NCI-H2227 (cell line): ENCODE data around the gene CTXN1.

Experiments
- DNase-seq: peaks from one replicate; lab custom pipeline; 2025; ENCODE audit not compliant: unreplicated experiment; lab: John Stamatoyannopoulos, UW

Gene CTXN1

GRCh38 chr19:7915250-7916102 lies 10.5 kb downstream of the CTXN1 start:
- DNase-seq: no peak

DNA sequence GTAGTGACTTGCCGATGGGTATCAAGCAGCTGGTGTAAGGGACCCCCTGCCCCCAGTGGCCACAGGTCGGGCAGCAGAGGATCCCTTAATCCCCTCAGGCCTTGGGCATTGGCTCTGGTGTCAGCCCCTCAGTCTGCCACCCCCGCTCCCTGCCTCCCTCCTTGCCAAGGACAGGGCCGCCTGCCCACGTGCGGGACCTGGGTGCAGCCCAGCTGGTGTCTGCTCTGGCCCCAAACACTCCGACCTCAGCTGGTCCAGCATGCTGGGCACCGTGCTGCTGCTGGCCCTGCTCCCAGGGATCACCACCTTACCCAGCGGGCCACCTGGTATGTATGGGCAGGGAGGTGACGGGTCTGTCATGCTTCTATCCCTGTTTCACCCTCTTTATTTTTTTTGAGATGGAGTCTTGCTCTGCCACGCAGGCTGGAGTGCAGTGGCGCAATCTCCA lies 11.3 kb downstream of the CTXN1 start, which contains the start of gene TGFBR3L:
TGFBR3L (plus strand) TSS at position 233 of the 448 bp plus-strand sequence.
- no peak for DNase-seq

- DNase-seq: no peak
Measured at GRCh38 chr19:7914099-7914498, 11.8 kb downstream of the CTXN1 start.

- DNase-seq: no peak
Measured at GRCh38 chr19:7913652-7914051, 12.3 kb downstream of the CTXN1 start.

- no peak for DNase-seq
Measured at GRCh38 chr19:7912697-7913564, 13.0 kb downstream of the CTXN1 start.

- DNase-seq: no peak
Measured at GRCh38 chr19:7912144-7912696, 13.7 kb downstream of the CTXN1 start.

DNA sequence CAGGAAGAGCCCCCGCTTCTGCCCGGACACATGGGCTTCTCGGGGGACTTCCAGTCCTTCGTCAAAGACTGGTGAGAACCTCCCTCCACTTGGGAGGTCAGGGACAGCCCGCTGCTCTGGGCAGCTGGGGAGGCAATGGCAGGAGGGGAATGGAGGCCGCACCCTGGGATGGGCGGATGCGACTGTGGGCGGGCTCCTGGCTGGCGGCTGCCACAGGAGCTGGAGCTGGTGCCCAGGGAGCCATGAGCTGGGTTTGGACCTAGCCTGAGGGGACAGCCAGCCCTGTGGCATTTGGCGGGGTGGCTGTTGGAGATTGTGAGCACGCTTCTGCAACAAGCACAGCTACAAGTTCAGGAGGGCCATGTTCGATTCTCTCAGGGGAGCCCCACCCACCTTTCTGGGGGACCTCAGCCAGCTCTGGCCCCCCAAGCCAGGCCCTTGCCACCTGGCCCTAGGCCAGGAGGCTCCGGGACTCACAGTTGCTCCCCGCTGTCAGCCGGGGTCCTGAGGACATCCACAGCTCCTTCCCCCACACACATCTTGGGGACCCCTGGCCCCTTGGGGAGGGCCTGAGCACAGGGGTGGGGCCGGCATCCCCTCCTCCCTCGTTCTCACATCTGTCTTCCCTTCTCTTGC lies 14.3 kb downstream of the CTXN1 start:
- no peak for DNase-seq

- DNase-seq: no peak
Measured at GRCh38 chr19:7910321-7911161, 15.4 kb downstream of the CTXN1 start.

GRCh38 chr19:7909471-7910067 lies 16.4 kb downstream of the CTXN1 start:
- DNase-seq: no peak

- no peak for DNase-seq
Measured at GRCh38 chr19:7908742-7909461, 17.0 kb downstream of the CTXN1 start.

GRCh38 chr19:7908078-7908699 lies 17.7 kb downstream of the CTXN1 start:
- DNase-seq: no peak

GRCh38 chr19:7907544-7907943 lies 18.4 kb downstream of the CTXN1 start:
- DNase-seq: no peak

GRCh38 chr19:7907122-7907521 lies 18.8 kb downstream of the CTXN1 start:
- DNase-seq: no peak

DNA sequence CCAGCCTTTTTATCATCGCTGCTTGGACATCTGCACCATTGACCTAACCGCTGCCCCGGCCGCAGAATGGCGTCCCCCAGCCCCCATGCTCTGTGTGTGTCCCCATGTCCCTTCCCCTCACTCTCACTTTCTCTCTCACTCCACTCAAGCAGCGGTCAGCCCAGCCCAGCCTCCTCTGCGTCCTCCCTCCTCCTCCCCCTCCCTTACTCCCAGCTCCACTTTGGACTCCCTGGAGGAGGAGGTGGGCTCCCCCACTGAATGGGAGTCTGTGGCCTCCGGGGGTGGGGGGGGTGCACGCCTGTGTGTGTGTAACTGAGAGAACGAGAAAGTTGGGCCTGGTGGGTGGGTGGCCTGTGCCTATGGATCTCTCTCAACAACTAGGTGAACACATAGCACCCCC lies 20.1 kb downstream of the CTXN1 start:
- no peak for DNase-seq

GRCh38 chr19:7905268-7905667 lies 20.7 kb downstream of the CTXN1 start:
- no peak for DNase-seq

- DNase-seq: peak; percentile 39
Measured at GRCh38 chr19:7904074-7905020, 21.6 kb downstream of the CTXN1 start.

- peak; percentile 99 for DNase-seq
Measured at GRCh38 chr19:7903244-7904073, 22.5 kb downstream of the CTXN1 start, which contains the start of gene MAP2K7. MAP2K7 (plus strand) TSS chr19:7903877; CDS start chr19:7903945, 68 bp downstream.
